ENCODE data around the gene COA3. TPM values are rescaled to one million over a fixed set of nuclear protein-coding genes. Genes with fewer than 3 reads are reported as not detected.

The COA3 gene, protein sequence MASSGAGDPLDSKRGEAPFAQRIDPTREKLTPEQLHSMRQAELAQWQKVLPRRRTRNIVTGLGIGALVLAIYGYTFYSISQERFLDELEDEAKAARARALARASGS
- 90.5 and 103 TPM in 2 replicates for polyA plus RNA-seq (2012; rRNA removed)
- polyA plus RNA-seq (2012; cell fraction: cytosol; rRNA removed), result 91.5 and 93.2 TPM in 2 replicates
- polyA plus RNA-seq (2012; cell fraction: nucleus; rRNA removed), result 36.0 and 45.7 TPM in 2 replicates

DNA sequence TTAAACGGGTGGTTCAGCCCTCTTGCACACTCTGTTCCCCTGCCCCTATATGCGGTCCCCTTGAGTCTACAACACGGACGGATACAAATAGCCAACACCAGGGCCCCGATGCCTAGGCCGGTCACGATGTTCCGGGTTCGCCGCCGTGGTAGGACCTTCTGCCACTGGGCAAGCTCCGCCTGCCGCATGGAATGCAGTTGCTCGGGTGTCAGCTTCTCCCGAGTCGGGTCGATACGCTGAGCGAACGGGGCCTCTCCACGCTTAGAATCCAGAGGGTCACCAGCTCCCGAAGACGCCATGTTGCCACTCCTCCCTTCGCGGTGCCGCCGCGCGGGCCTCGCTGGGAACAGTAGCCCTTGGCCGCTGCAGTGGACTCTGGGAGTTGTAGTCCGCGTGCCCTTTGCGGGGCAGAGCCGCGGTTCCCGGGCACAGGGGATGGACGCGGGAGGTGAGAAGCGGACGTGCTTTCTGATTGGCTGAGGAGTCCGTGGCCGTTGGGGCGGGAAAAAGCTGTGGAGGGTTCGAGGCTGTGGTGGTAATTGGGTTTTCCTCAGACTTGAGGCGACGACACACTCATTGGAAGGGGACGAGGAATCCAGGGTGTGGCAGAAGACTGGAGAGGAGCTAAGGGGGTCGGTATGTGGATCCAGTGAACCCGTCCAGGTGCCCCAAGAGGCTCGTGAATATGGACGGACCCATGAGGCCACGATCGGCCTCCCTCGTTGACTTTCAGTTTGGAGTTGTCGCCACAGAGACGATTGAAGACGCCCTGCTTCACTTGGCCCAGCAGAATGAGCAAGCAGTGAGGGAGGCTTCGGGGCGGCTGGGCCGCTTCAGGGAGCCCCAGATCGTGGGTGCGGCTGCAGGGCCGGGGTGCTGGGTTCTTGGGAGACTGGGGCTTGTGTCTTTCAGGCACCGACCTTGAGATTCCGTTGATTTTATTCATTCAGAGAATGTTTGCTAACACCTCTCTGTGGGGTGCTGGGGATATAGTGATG, at the start of gene COA3, which contains the start of gene CNTD1:
TSS of gene COA3 (minus strand) at position 322 of the 998 bp plus-strand sequence. CDS start at position 299, 23 bp downstream.
TSS of gene CNTD1 (plus strand) at position 479 of the 998 bp plus-strand sequence. CDS start at position 686, 207 bp downstream.
- H3K27me3 ChIP-seq (ENCODE audit: insufficient read depth), result no peaks in the 10 kb centered on the region
- H3K4me1 ChIP-seq (ENCODE audit: control insufficient read depth in 1 of 2, insufficient read depth in 2 of 2, low read depth in 1 of 2, low read length in 1 of 2), result peaks cover 7 to 15% of the 10 kb centered on the region in 2 experiments; a peak in 1 of 4 replicates
- H3K4me2 ChIP-seq, result peak within 1 kb of the TSS; percentile 87
- H3K79me2 ChIP-seq (ENCODE audit: insufficient read depth), result peaks cover 18% of the 10 kb centered on the region; the same call in 1 of the 2 replicates
- peak within 1 kb of the TSS; percentile 81; the same call in 1 of the 2 replicates for H2AFZ ChIP-seq (ENCODE audit: low read depth)
- H3K27ac ChIP-seq (ENCODE audit: low read depth in 2 of 2, low read length in 1 of 2), result peak within 1 kb of the TSS; percentile 36 to 65
- H3K36me3 ChIP-seq (replicated peaks in 1 of 2; ENCODE audit: control insufficient read depth in 1 of 2, insufficient read depth in 2 of 2, low read length in 1 of 2), result no peaks in the 10 kb centered on the region
- no peaks in the 10 kb centered on the region for H4K20me1 ChIP-seq (ENCODE audit: insufficient read depth)
- peak within 1 kb of the TSS; percentile 84 for H3K9ac ChIP-seq
- peak; percentile 49; the same call in 1 of the 2 replicates for TF ChIP-seq GABPA (IDR thresholded peaks at IDR 0.05; ENCODE audit: low read depth)
- TF ChIP-seq NFIC (IDR thresholded peaks at IDR 0.05; ENCODE audit: borderline replicate concordance), result no peak
- peak; percentile 78 for TF ChIP-seq SIN3A (IDR thresholded peaks at IDR 0.05; ENCODE audit: borderline replicate concordance, low read depth, low read length)
- no peak for TF ChIP-seq NRF1 (IDR thresholded peaks at IDR 0.05; ENCODE audit: low read depth, low read length)
- no peak for TF ChIP-seq FOXJ3 (CRISPR knock-in tag; IDR thresholded peaks at IDR 0.05)
- no peak for TF ChIP-seq JUND (IDR thresholded peaks at IDR 0.05)
- peak; percentile 53 for TF ChIP-seq ELF1 (IDR thresholded peaks at IDR 0.05)
- peak; percentile 66; the same call in 1 of the 2 replicates for TF ChIP-seq TAF1 (IDR thresholded peaks at IDR 0.05; ENCODE audit: borderline replicate concordance, low read depth, low read length)
- no peak for TF ChIP-seq MEF2A (IDR thresholded peaks at IDR 0.05; ENCODE audit: borderline replicate concordance, low read depth)
- 0 out of 2 replicates have a peak, but pooled peaks have one; percentile 15 for TF ChIP-seq RCOR1 (IDR thresholded peaks at IDR 0.05; ENCODE audit: low read length)
- TF ChIP-seq, protein P1, sequence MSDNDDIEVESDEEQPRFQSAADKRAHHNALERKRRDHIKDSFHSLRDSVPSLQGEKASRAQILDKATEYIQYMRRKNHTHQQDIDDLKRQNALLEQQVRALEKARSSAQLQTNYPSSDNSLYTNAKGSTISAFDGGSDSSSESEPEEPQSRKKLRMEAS (IDR thresholded peaks at IDR 0.05; ENCODE audit: low read depth), result peak; percentile 96
- TF ChIP-seq, protein P2, sequence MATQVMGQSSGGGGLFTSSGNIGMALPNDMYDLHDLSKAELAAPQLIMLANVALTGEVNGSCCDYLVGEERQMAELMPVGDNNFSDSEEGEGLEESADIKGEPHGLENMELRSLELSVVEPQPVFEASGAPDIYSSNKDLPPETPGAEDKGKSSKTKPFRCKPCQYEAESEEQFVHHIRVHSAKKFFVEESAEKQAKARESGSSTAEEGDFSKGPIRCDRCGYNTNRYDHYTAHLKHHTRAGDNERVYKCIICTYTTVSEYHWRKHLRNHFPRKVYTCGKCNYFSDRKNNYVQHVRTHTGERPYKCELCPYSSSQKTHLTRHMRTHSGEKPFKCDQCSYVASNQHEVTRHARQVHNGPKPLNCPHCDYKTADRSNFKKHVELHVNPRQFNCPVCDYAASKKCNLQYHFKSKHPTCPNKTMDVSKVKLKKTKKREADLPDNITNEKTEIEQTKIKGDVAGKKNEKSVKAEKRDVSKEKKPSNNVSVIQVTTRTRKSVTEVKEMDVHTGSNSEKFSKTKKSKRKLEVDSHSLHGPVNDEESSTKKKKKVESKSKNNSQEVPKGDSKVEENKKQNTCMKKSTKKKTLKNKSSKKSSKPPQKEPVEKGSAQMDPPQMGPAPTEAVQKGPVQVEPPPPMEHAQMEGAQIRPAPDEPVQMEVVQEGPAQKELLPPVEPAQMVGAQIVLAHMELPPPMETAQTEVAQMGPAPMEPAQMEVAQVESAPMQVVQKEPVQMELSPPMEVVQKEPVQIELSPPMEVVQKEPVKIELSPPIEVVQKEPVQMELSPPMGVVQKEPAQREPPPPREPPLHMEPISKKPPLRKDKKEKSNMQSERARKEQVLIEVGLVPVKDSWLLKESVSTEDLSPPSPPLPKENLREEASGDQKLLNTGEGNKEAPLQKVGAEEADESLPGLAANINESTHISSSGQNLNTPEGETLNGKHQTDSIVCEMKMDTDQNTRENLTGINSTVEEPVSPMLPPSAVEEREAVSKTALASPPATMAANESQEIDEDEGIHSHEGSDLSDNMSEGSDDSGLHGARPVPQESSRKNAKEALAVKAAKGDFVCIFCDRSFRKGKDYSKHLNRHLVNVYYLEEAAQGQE (IDR thresholded peaks at IDR 0.05; ENCODE audit: low read depth, low read length), result no peak
- TF ChIP-seq, protein P3, sequence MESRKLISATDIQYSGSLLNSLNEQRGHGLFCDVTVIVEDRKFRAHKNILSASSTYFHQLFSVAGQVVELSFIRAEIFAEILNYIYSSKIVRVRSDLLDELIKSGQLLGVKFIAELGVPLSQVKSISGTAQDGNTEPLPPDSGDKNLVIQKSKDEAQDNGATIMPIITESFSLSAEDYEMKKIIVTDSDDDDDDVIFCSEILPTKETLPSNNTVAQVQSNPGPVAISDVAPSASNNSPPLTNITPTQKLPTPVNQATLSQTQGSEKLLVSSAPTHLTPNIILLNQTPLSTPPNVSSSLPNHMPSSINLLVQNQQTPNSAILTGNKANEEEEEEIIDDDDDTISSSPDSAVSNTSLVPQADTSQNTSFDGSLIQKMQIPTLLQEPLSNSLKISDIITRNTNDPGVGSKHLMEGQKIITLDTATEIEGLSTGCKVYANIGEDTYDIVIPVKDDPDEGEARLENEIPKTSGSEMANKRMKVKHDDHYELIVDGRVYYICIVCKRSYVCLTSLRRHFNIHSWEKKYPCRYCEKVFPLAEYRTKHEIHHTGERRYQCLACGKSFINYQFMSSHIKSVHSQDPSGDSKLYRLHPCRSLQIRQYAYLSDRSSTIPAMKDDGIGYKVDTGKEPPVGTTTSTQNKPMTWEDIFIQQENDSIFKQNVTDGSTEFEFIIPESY (IDR thresholded peaks at IDR 0.05; ENCODE audit: borderline replicate concordance, low read depth), result peak; percentile 49; the same call in 1 of the 2 replicates
- peak; percentile 81 for TF ChIP-seq CHD2 (IDR thresholded peaks at IDR 0.05; ENCODE audit: low read length, partially characterized antibody)
- TF ChIP-seq MXI1 (IDR thresholded peaks at IDR 0.05; ENCODE audit: low read depth, low read length), result peak; percentile 87
- peak; percentile 94 for TF ChIP-seq YY1 (IDR thresholded peaks at IDR 0.05; ENCODE audit: low read depth)
- peak; percentile 74 for TF ChIP-seq POLR2AphosphoS5 (IDR thresholded peaks at IDR 0.05; ENCODE audit: low read depth, low read length)
- WGBS (ENCODE audit: low lambda C conversion rate), result 45% methylated on average over 31 of the region's 66 CpGs
- peak within 1 kb of the TSS; percentile 93 to 94 for H3K4me3 ChIP-seq (ENCODE audit: low read depth in 2 of 2, low read length in 1 of 2)
- H3K9me3 ChIP-seq, result no peaks in the 10 kb centered on the region
- no peaks in the 10 kb centered on the region for H3F3A ChIP-seq (replicated peaks; ENCODE audit: insufficient read depth)
- POLR2A ChIA-PET, result interaction anchor here (0.6 to 1.3 kb wide), 4 partner anchors 18 to 25 kb away, joined by 3 to 4 read pairs (median 4); partner anchors contain the start of genes BECN1, VPS25 and WNK4
- DNase-seq, result peak; percentile 97
- no peaks in the 10 kb centered on the region for H3K9me2 ChIP-seq
- CTCF ChIA-PET, result interaction anchor here (0.7 to 2.2 kb wide), 6 partner anchors 11 to 221 kb away, joined by 3 to 7 read pairs (median 4); partner anchors contain the start of genes BECN1 and PSMC3IP

Measured in SK-N-SH (cell line).